HCT116 (cell line): ENCODE data around the gene ANO10.

Source experiments
- CTCF ChIP-seq, 3 experiments: fragments of 200-600 bp in 1 of 3; sonication (generic) in 1 of 3; IDR thresholded peaks in 2 of 3; conservative IDR thresholded peaks in 1 of 3; 2 replicates each; pipeline ENCODE4 v1.5.1; 2012 to 2017; ENCODE audit warnings: low read depth in 2 of 3, low read length in 2 of 3, antibody characterized with exemption in 1 of 3, borderline replicate concordance in 1 of 3, control low read depth in 1 of 3, mild to moderate bottlenecking in 1 of 3, mixed read lengths in 1 of 3, mixed run types in 1 of 3, moderate library complexity in 1 of 3; ENCODE audit not compliant: insufficient read depth in 1 of 3
- JUND ChIP-seq: IDR thresholded peaks from 2 replicates; pipeline ENCODE4 v1.6.1; 2012
- MAX ChIP-seq: IDR thresholded peaks from 2 replicates; pipeline ENCODE4 v1.6.1; 2012
- POLR2A ChIP-seq: IDR thresholded peaks from 2 replicates; pipeline ENCODE4 v1.7.0; 2011; ENCODE audit warnings: borderline replicate concordance; ENCODE audit not compliant: insufficient read depth, insufficient read length; ENCODE audit errors: extremely low read depth
- POLR2AphosphoS5 ChIP-seq: IDR thresholded peaks from 2 replicates; pipeline ENCODE4 v1.6.1; 2011; ENCODE audit warnings: mild to moderate bottlenecking, low read depth, low read length, moderate library complexity
- RAD21 ChIP-seq: IDR thresholded peaks from 2 replicates; pipeline ENCODE4 v1.6.1; 2012; ENCODE audit warnings: low read depth, mild to moderate bottlenecking
- SIN3A ChIP-seq: IDR thresholded peaks from 2 replicates; pipeline ENCODE4 v1.6.1; 2012; ENCODE audit warnings: low read depth
- SRF ChIP-seq: IDR thresholded peaks from 2 replicates; pipeline ENCODE4 v1.6.1; 2012; ENCODE audit warnings: low read depth
- TCF7L2 ChIP-seq: IDR thresholded peaks from 2 replicates; pipeline ENCODE4 v1.7.0; 2011; ENCODE audit warnings: borderline replicate concordance, inconsistent platforms; ENCODE audit not compliant: insufficient read depth, insufficient read length; ENCODE audit errors: extremely low read depth
- YY1 ChIP-seq: IDR thresholded peaks from 2 replicates; pipeline ENCODE4 v1.6.1; 2011; ENCODE audit warnings: low read length, low read depth, moderate library complexity, mild to moderate bottlenecking; ENCODE audit not compliant: insufficient replicate concordance; ENCODE audit errors: extremely low read depth
- ZBTB33 ChIP-seq: IDR thresholded peaks from 2 replicates; pipeline ENCODE4 v1.6.1; 2011; ENCODE audit warnings: mild to moderate bottlenecking, low read length, moderate library complexity; ENCODE audit not compliant: insufficient replicate concordance; ENCODE audit errors: extremely low read depth
- ZNF274 ChIP-seq: fragments of 200-500 bp; sonication (Bioruptor generic); IDR thresholded peaks from 2 replicates; pipeline ENCODE4 v1.6.1; 2014; ENCODE audit warnings: mild to moderate bottlenecking, low read depth, low read length, inconsistent platforms

GRCh38 chr3:43400167-43400566, 221.6 kb downstream of the ANO10 start:
- no peak for TF ChIP-seq MAX
- no peak for TF ChIP-seq ZBTB33
- no peak for TF ChIP-seq CTCF (IDR thresholded peaks at IDR 0.05 in 2 of 3, conservative IDR thresholded peaks at IDR 0.05 in 1 of 3; ENCODE audit: borderline replicate concordance in 1 of 3, insufficient read depth in 1 of 3, low read depth in 2 of 3, low read length in 2 of 3)
- no peak for TF ChIP-seq SRF
- no peak for TF ChIP-seq POLR2A
- TF ChIP-seq ZNF274: no peak
- no peak for TF ChIP-seq POLR2AphosphoS5
- no peak for TF ChIP-seq RAD21
- TF ChIP-seq YY1: no peak
- no peak for TF ChIP-seq SIN3A
- TF ChIP-seq TCF7L2: no peak
- TF ChIP-seq JUND: no peak
